Loucy (cell line): ENCODE results near the gene TMED8.

Source experiments
- EZH2phosphoT487 ChIP-seq: fragments of 200-600 bp; IDR thresholded peaks from 2 replicates; pipeline ENCODE4 v1.6.1; 2018; ENCODE audit warnings: antibody characterized with exemption, mild to moderate bottlenecking, moderate library complexity, borderline replicate concordance
- TF ChIP-seq, protein P1 (sequence below): fragments of 200-600 bp; sonication (generic); conservative IDR thresholded peaks from 2 replicates; pipeline ENCODE4 v1.5.1; 2014; ENCODE audit warnings: mild to moderate bottlenecking, antibody characterized with exemption, low read length

DNA sequence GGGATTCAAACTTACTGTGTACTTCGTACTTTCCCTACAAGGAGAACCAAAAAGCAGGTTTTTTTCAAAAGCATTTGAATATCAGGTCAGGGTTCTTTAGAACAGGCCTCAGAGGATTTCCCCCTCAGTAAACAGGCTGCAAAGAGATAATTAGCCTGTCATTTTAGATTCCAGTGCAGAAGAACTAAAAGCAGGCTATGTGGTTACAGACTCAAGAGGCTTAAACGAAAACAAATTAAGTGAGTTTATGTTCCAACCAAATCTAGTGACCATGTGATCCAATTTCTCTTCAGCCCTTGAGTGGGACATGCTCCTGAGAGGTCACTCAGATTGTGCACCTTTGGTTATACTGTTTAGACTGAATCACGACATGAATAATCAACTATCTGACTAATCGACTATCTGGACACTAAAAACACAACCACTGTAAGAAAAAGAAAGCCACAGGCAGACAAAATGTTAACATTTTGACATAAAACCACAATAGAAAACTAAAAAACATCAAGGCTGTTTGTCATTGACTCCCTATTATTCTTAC, 4.5 kb downstream of the TMED8 start:
- TF ChIP-seq, protein P1, sequence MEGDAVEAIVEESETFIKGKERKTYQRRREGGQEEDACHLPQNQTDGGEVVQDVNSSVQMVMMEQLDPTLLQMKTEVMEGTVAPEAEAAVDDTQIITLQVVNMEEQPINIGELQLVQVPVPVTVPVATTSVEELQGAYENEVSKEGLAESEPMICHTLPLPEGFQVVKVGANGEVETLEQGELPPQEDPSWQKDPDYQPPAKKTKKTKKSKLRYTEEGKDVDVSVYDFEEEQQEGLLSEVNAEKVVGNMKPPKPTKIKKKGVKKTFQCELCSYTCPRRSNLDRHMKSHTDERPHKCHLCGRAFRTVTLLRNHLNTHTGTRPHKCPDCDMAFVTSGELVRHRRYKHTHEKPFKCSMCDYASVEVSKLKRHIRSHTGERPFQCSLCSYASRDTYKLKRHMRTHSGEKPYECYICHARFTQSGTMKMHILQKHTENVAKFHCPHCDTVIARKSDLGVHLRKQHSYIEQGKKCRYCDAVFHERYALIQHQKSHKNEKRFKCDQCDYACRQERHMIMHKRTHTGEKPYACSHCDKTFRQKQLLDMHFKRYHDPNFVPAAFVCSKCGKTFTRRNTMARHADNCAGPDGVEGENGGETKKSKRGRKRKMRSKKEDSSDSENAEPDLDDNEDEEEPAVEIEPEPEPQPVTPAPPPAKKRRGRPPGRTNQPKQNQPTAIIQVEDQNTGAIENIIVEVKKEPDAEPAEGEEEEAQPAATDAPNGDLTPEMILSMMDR = no peak
- no peak for TF ChIP-seq EZH2phosphoT487
